Left colon (tissue), 2 donors: ENCODE data around the gene YARS1. TPM values are rescaled to one million over a fixed set of nuclear protein-coding genes. Genes with fewer than 3 reads are reported as not detected.
"Not testable (repeated sequence)": the region's sequence is repeated elsewhere in the genome, so short reads cannot be mapped to it uniquely, and the experiment has no call there.

Experiments used
- ATAC-seq: fragments of 200-7000 bp; cut with Tn5 transposase; one replicate; pipeline ENCODE4 v1.9.1; 2020; ENCODE audit warnings: mild to moderate bottlenecking, moderate library complexity
- DNase-seq, 2 donors: peaks; one replicate each; pipeline ENCODE4 v3.0.0-alpha.2; 2020
- intact Hi-C, 2 donors: fragments of 100-400 bp; cut with DNase I in 1 of 2; cut with micrococcal nuclease in 1 of 2; formaldehyde crosslinking; loops; one replicate each; pipeline versions ENCODE4 v1.11.2 to v1.14.0; 2022; cut with DNase I, micrococcal nuclease
- total RNA-seq, 2 donors: library from RNA; stranded (reverse); fragmentation: NEBNext Ultra II Directional; extraction: Animal tissue kit (Norgen Biotek cat#: 25700); gene quantifications; one replicate each; pipeline ENCODE4 v1.2.1, GENCODE V29; 2021
- donor health status: DM: no; HTN: no; CAD: no.
- donor health status: DM: yes; HTN: yes; CAD: no.

Gene YARS1
- total RNA-seq, 2 donors from 2014 or later: 41.7 to 88.3 TPM

- DNase-seq, intact Hi-C loops: not testable (repeated sequence)
- ATAC-seq: peak; percentile 69
Measured at GRCh38 chr1:32789356-32789755, 27.8 kb downstream of the YARS1 start.

DNA sequence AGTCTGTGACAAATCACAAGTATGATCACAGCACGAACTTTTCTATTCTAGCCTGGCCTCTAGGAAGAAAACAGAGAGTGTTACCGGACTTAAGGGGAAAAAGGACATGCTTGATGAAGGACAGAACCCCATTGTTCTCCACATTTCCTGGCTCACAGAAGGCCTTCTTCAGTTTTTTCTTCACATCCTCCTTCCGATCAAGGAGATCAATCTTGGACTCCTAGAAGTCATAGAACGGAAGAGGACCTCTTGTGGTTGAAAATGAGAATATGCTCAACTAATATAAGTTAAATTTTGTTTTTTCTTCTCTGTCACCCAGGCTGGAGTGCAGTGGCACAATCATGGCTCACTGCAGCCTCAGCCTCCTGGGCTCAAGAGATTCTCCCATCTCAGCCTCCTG lies 30.3 kb downstream of the YARS1 start:
- peak; percentile 62 for ATAC-seq
- intact Hi-C loops: no loop called here
- no peak for DNase-seq

DNA sequence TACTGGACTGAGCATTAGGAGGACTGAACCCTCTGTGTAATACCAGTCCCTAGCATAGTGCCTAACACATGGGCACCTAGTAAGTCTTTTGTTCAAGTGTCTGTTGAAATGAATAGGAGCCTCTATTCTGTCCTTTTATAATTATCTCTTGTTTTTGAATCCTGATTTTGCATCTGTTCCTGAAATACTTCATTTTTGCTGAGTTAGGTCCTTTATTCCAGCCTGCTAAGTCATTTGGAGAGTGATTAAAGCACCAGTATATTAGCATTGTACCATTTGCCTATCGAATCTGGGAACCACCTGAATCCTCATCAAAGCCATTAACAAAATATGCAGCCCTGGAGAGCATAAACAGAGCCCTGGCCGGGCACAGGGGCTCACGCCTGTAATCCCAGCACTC lies 32.3 kb downstream of the YARS1 start:
- intact Hi-C loops: no loop called here
- ATAC-seq (no peak), DNase-seq (no peak)

GRCh38 chr1:32783851-32784250 lies 33.3 kb downstream of the YARS1 start:
- DNase-seq: no peak
- no peak for ATAC-seq
- intact Hi-C loops: no loop called here

DNA sequence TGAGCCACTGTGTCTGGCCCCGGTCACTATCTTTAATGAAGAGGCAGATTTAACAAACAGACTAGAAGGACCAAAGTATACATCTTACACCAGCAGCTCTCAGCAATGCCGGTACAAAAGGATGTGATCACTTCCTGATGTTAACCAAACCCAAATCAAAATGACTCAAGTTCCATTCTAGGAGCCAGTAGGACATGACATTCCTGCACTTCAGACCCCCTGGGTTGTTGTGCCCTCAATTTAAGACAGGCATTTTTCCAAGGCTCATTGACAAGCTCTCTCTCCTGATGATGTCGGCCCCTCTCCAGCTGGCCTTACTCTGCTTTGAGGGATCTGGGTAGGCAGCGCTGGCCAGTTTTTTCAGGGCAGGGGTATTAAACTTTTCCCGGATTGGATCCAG lies 35.1 kb downstream of the YARS1 start:
- ATAC-seq: no peak
- no peak for DNase-seq
- intact Hi-C loops: no loop called here

GRCh38 chr1:32780628-32781234 lies 36.4 kb downstream of the YARS1 start:
- intact Hi-C loops: no loop called here
- DNase-seq: no peak
- no peak for ATAC-seq

DNA sequence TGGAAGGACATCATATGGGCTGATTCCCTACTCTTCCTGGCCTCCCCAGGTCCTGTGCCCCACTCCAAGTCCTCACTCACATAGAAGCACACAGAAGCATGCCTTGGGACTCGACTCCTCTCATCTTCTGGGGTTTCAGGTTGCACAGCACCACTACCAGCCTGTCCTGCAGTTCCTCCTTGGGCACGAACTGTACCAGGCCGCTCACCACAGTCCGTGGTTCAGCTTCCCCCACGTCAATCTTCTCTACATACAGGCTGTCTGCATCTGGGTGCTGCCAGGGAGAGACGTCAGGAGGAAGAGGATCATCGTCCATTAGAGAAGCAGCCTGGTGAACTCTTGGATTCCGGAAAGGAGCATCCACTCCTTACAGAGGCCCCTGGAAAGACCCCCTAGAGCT lies 37.2 kb downstream of the YARS1 start:
- ATAC-seq (no peak), DNase-seq (no peak)
- intact Hi-C loops: no loop called here

DNA sequence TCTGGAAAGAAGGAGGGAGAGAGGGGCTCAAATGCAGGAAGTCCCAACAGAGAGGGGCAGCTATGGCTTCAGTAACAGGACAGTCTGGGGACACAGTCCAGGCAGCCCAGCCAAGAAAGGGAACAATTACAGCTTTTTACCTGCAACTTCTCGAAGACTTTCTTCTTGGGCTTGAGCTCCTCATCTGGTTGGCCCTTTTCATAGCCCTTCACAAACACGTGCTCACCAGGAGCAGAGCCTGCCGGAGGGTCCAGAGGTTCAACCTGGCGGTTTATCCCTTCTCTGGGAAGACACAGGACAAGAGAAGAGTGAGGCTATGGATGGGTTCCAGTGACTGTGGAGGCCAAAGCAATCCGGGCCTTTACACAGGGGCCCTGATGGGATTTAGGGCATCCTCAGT lies 37.9 kb downstream of the YARS1 start:
- ATAC-seq (peak; percentile 2), DNase-seq (no peak)
- intact Hi-C loops: loop anchor here (10.0 kb wide), 2 partner anchors 64 to 254 kb away; no protein-coding TSS in a partner anchor

DNA sequence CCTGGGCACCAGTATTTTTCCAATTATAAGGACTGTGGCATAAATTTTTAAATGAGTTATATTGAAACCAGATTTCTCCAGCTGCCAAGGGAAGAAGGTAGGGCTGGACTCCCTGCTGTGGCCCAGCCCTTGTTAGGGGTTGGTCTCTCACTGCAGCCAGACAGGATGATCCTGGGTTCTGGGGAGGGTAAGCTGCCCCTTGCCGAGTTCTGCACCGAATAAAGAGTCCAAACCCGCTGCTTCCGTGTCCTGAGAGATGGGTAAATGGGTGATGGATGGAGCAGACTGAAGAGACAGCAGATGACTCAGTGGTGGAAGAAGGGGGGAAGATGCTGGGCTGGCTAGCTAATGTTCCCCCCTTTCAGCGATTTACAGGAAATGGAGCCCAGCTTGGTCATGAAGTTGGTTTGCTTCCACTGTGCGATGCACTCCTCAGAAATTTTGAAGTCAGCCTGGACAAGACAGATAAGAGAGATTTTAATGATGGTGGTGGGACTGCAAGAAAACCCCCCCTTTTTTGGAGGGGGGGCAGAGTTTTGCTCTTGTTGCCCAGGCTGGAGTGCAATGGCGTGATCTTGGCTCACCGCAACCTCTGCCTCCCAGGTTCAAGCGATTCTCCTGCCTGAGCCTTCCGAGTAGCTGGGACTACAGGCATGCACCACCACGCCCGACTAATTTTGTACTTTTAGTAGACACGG lies 41.4 kb downstream of the YARS1 start:
- intact Hi-C loops: loop anchor here (10.0 kb wide), 2 partner anchors 61 to 251 kb away; no protein-coding TSS in a partner anchor
- ATAC-seq (no peak), DNase-seq (no peak)

DNA sequence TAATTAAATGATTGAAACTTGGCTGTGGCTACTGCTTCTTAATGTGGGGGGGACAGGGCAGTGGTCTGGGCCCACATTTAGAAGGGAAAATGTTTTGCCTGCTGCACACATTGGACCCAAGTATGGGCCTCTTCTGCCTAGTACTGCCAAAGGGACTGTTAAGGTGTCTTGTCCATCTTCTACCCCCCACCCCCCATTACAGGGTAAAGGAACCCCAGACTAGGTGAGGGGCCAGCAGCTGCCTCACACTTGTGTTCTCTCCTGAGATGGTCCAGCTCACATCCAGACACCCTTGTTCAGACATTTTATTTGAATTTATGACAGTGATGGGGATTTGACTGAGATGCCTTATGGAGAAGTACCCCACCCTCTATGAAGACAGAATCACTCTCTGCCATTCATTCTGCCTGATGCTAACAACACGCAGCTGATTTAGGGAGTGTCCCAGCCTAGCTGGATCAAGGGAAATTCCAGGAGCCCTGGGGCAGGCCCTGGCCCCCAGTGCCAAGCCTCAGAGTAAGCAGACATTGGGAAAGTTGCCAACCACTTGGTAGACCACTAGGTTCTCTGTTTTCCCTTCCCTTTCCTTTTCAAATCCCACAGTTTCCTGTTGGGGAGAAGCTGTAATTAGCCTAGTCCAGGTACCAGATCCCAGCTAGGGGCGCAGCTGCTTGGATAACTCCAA lies 42.1 kb downstream of the YARS1 start:
- DNase-seq (no peak), ATAC-seq (no peak)
- intact Hi-C loops: loop anchor here (10.0 kb wide), 2 partner anchors 60 to 250 kb away; no protein-coding TSS in a partner anchor

GRCh38 chr1:32774464-32774808 lies 42.7 kb downstream of the YARS1 start:
- ATAC-seq (no peak), DNase-seq (no peak)
- intact Hi-C loops: loop anchor here (10.0 kb wide), 2 partner anchors 60 to 250 kb away; no protein-coding TSS in a partner anchor

DNA sequence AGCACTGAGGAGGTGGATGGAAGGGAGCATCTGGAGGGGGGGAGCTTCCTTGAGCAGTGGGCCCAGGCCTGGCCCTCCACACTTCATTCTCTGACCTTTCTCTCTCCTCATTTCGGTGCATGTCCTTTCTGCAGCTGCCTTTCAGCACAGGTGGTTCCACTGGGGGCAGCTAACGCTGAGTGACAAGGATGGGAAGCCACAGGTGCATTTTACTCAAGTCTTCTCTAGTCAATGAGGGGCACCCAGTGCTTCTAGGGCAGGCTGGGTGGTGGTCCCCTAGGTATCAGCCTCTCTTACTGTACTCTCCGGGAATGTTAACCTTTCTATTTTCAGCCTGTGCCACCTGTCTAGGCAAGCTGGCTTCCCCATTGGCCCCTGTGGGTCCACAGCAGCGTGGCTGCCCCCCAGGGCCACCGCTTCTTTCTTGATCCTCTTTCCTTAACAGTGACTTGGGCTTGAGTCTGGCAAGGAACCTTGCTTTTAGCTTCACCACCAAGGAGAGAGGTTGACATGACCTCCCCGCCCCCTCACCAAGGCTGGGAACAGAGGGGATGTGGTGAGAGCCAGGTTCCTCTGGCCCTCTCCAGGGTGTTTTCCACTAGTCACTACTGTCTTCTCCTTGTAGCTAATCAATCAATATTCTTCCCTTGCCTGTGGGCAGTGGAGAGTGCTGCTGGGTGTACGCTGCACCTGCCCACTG lies 43.2 kb downstream of the YARS1 start:
- intact Hi-C loops: loop anchor here (2.0 to 10.0 kb wide), 3 partner anchors 59 to 249 kb away; no protein-coding TSS in a partner anchor
- DNase-seq (no peak), ATAC-seq (no peak)

- DNase-seq (peak; percentile 78 to 89), ATAC-seq (peak; percentile 75)
- intact Hi-C loops: loop anchor here (2.0 to 10.0 kb wide), 3 partner anchors 58 to 248 kb away; no protein-coding TSS in a partner anchor
Measured at GRCh38 chr1:32773018-32773763, 44.0 kb downstream of the YARS1 start.

DNA sequence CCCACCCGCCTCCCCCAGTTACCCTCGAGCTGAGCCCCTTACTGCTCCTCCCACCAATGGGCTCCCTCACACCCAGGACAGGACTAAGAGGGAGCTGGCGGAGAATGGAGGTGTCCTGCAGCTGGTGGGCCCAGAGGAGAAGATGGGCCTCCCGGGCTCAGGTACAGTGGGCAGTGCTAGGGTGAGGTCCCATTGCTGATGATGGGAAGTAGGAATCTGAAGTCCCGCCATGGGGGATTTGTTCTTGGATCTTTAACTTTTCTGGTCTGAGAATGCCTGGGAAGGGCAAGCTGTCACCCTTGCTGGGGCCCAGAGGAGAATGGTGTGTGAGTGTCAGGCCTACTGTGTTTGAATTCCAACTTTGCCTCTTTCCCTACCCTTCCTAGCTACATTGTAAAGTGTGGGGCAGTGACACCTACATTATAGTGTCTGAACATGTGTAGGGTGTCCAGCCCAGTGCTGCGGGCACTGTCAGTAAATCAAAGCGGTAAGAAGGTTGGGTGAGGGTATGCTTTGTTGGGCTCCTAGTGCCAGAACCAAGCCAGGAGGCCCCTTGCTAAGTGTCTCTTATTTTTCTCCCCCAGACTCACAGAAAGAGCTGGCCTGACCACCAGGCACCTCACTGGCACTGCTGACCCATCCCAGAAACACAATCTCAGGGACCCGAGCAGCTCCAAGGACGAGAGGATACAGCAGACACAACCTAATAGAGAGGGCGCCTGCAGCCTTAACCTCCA lies 44.7 kb downstream of the YARS1 start:
- DNase-seq (no peak), ATAC-seq (peak; percentile 8)
- intact Hi-C loops: loop anchor here (2.0 to 10.0 kb wide), 3 partner anchors 58 to 248 kb away; no protein-coding TSS in a partner anchor

DNA sequence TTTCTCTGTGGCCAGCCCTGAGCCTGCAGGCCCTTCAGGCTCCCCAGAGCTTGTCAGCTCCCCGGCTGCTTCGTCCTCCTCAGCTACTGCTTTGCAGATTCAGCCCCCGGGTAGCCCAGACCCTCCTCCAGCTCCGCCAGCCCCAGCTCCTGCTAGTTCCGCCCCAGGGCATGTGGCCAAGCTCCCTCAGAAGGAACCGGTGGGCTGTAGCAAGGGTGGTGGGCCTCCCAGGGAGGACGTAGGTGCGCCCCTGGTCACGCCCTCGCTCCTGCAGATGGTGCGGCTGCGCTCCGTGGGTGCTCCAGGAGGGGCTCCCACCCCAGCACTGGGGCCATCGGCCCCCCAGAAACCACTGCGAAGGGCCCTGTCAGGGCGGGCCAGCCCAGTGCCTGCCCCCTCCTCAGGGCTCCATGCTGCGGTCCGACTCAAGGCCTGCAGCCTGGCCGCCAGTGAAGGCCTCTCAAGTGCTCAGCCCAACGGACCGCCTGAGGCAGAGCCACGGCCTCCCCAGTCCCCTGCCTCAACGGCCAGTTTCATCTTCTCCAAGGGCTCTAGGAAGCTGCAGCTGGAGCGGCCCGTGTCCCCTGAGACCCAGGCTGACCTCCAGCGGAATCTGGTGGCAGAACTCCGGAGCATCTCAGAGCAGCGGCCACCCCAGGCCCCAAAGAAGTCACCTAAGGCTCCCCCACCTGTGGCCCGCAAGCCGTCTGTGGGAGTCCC lies 45.4 kb downstream of the YARS1 start:
- DNase-seq: no peak
- intact Hi-C loops: loop anchor here (2.0 to 10.0 kb wide), 3 partner anchors 57 to 247 kb away; no protein-coding TSS in a partner anchor
- ATAC-seq: no peak

- ATAC-seq (no peak), DNase-seq (no peak)
- intact Hi-C loops: loop anchor here (10.0 kb wide), 2 partner anchors 56 to 246 kb away; no protein-coding TSS in a partner anchor
Measured at GRCh38 chr1:32770741-32771548, 46.2 kb downstream of the YARS1 start.
